Nucleus accumbens (tissue), 56 donors: ENCODE results near the gene PTOV1.

Experiments
- DNase-seq, 56 donors: peaks; one replicate each; lab custom pipeline; 2025; lab: John Stamatoyannopoulos, UW

Gene PTOV1

DNA sequence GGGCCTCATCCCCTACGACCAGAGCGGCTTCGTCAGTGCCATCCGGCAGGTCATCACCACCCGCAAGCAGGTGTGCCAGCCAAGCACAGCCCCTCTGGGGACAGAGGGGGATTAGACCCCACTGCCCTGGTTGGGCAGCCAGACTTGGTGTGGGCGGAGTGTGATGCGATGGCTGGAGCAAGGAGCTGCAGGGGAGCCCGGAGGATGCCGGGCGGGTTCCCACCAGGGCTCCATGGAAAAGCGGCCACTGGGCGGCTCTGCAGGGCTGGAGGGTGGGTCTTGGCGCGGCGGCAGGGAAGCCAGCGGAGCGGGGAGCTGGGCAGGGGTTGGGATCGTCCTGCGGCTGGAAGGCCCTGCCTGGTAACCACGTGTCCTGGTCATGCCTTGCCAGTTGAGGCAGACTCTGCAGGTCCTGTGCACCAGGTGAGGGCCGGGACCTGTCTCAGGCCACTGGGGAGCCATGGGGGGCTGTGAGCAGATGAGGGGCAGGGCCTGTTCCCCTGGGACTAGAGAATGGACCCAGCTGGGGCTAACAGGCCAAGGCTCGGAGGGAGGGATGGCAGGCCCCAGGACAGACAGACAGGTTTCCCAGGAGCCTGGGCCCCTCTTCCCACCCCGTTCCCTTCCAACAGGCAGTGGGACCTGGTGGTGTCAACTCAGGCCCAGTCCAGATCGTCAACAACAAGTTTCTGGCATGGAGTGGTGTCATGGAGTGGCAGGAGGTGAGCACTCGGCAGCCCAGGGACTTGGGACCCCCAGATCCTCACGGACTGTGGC, 6.3 kb downstream of the PTOV1 start:
- no peak for DNase-seq

DNA sequence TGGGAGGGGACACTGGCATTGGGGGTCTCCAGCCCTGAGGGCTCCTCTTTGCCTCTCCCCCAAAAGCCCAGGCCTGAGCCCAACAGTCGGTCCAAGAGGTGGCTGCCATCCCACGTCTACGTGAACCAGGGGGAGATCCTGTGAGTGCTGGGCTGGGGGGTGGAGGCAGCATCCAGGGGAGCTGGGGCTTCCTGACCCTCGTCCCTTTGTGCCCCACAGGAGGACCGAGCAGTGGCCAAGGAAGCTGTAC, 6.8 kb downstream of the PTOV1 start:
- no peak for DNase-seq

DNA sequence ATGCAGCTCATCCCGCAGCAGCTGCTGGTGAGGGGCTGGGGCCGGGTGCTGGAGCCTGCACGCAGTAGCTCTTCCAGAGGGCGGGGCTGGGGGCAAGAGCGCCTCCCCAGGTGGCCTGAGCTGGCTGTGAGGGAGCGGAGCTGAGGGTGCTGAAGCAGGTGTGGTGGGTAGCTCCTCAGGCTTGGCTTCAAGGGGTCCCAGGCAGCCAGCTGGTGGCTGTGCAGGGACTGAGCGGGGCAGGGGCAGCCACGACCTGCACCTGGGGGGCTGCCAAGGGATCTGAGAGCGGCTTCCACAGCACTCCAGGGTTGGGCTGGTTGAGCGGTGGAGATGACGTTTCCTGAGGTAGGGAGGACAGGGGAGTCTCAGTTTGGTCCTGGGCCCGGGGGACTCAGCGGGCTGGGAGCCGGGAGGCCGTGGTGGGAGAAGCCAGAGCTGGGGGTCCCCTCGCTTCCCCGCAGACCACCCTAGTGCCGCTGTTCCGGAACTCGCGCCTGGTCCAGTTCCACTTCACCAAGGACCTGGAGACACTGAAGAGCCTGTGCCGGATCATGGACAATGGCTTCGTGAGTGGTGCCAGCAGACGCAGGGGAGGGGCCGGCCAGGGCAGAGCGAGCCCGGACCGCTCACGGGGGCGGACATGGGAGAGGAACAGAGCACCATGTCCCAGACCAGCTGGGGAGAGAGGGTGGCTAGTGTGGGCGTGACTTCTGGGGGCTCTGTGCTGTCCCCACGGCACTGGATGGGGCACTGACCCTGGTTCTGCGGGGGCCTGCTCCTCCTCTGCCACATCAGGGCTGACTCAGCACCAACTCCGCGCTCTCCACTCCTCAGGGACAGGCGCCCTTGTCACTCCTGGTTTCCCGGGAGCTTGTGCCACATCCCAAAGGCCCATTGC, 7.4 kb downstream of the PTOV1 start:
- peak in 37 of 56 donors; percentile 6 to 69 (median 30) for DNase-seq

DNA sequence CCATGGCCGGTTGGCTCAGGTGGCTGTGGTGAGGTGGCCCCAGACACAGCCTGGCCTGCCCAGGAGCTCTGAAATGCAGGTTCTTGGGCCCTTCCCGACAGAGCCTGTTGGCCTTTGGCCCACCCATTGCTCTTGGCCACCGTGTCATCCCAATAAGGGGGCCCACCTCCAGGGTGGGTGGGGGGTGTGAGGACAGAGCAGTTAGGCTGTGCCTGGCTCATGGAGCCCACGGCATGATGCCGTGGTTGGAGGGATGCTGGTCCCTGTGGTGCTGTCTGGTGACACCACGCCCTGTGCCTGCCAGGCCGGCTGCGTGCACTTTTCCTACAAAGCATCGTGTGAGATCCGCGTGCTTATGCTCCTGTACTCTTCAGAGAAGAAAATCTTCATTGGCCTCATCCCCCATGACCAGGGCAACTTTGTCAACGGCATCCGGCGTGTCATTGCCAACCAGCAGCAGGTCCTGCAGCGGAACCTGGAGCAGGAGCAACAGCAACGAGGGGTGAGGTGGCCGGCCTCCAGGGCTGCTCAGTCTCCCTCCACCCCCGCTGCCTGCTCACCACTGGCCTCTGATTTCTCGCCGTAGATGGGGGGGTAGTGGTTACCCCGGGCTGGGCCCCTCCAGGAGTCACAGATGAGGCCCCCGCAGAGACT, 8.8 kb downstream of the PTOV1 start:
- DNase-seq, result no peak

DNA sequence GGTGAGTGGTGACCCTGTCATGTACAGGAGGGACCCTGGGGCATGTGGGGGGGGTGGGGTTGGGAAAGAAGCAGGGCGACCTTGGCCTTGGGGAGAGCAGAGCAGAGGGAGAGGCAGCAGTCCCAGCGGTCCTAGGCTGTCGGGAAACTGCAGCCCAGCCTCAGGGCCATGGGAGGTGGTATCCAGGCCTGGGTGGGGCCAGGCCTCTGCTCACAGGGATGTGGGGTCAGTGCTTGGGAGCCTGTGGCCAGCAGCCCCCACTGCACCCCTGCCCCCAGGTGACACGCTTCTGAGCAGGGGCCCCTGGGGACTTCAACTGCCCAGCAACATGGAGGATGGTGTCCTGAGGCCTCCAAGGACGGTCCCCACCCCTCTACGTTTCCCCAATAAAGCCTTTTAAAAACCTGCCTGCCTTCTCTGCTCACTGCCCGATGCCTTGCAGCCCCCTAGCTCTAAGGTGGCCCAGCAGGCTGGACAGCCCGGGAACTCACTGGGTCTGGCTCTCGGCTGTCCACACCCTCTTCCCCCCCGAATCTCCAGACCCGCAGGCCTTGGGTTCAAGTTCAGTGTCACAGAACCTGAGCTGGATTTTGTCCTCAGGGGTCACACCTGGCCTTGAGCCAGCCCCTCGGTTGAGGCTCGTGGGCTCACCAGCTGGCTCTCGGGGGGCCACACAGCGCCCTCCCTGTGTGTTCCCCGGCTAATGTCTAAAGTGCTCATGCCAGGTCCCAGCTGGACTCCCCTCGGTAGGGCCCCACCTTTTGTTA, 9.6 kb downstream of the PTOV1 start:
- no peak for DNase-seq

DNA sequence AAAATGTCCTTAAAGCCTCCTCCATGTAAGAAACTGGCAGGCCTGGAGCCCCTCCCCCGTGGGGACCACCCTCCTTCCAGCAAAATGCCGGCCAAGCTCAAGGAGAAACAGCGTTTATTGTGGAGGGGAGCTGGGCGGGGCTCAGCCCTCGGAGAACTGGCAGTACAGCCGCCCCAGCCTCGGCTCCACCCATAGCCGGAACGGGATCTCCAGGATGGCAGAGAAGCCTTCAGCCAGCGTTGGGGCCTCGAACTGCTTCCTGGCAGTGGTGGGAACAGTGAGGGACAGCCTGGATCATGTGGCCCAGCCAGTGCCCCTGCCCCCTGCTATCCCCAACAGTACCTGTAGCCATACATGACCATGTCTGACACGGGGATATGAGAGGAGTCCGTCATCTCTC, 10.1 kb downstream of the PTOV1 start:
- DNase-seq, result peak in 11 of 56 donors; percentile 8 to 61 (median 30)

DNA sequence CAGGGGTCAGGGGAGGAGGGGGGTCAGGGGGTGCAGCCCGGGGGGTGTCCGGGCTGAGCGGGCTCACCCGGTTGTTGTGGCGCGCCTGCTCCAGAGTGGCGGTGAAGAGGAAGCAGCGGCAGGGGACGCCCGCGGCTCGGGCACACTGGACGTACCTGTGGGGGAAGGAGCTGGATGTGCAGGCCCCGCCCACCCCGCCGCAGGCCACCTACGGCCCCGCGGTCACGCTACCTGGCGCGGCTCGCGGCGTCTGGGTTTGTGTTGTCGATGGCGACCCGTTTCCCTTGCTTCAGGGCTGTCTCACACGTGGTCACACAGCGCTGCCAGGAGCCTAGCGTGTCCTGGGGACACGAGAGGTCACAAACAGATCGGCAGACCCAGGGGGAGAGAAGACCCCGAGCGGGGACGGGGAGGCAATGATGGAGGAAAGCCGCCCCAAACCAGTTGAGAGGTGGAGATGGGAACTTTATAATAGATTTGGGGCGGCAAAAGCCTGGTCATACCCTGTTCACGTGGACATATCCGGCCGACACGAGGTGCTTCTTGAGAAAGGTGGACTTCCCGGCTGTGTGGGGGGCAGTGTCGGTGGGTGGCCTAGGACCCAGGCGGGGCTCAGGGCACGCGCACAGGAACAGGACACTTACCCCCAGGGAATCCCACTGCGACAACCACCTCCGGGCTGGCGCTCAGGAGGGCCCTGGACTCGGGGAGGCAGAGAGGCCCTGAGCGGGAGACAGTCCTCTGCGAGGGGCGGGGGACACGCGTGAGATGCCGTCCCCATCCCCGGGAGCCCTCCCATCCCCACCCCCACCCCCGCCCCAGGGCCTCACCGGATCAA, 10.8 kb downstream of the PTOV1 start:
- DNase-seq, result no peak

DNA sequence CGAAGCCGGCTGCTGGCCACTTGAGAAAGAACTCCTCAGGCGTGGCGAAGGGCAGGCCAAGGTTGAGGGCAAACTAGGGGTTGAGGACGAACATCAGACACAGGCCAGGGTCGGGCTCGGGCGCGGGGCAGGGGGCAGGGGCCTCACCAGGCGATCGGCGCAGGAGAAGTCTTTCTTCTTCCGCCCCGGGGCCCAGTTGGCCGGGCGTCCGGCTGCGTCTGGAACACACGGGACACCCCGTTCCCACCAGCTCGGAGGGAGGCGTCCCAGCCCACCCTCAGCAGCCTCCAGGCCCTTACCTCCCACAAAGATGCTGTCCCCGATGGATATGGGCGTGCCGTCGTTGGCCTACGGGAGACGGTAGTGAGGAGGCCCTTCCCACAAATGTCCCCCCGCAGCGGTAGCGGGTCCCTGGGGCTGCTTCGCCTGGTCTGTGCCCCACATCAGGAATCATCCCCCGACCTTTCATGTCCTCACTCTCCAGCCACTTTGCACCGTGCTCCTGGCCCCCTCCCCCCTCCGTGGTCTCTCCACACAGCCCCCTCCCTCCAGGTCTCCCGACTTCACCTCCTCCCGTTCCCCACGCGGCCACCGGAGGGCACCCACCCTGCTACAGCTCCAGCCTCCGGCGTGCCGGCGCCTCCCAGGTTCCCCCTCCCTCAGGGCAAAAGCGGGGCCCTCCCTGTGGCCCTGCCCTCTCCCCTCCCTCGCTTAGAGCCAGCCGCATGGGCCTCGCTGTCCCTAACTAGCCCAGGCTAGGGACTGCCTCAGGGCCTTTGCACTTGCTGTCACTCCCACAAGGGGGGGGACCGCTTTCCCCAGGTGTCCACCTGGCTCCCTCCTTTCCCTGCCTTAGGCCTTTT, 11.7 kb downstream of the PTOV1 start:
- DNase-seq, result no peak

DNA sequence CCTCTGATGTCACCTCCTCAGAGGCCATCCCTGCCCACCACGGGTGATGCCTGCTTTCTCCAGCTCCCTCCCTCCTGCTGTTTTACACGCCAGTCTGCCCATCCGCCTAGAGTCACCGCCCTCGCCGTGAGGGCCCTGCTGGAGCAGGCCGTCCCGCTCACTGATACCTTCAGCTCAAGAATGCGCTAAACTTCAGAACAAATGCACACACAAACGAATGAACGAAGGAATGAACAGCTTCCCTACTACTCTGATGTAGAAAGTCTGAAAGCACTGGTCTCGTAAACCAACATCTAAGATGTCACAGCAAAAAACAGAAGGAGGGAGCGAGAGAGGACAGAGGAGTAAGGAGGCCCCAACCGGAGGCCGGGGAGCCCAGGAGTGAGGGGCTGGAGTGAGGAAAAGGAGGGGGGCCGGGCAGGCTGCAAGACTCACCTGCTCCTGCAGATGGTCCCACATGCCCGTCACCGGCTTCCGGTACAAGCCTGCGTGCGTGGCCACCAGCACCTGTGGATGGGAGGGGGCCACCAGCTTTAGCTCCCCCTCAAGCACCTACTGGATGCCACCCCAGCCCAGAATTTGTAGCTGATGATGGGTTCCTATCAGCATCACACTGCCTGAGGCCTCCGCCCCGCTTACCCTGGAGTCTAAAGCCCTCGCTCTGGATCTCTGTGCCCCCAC, 12.4 kb downstream of the PTOV1 start:
- no peak for DNase-seq

DNA sequence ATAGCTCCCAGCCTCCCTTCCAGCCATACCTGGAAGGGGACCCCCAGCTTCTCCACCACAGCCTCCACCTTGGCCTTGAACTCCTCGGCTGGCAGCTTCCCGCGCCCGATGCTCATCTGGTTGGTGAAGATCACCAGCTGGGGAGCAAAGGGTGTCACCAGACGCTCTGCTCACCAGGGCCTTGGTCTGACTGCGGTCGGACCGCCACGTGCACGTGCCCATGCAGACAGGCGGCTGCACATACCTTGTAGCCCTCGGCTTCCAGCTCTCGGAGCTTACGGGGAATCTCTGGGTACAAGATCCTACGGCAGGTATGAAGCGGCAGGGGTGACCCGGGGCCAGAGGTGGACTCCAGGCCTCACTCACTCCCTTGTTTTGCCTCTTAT, 13.0 kb downstream of the PTOV1 start:
- DNase-seq, result no peak

DNA sequence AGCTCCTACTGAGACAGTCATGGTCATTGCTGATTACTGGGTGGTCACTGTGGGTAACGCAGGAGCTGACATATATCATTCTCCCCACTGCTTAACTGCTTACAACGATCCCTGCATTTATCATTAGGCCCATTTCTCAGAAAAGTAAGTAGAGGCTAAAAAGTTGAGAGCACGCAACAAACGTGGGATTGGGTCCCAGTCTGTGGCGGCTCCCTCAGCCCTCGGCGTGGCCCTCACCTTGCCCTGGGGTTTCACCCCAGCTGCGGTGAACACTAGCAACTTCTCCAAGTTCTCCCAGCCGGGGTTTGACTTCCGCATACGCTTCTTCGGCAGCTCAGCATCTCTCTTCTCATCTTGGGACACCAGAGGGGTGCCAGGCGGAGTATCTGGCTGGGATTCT, 13.9 kb downstream of the PTOV1 start:
- no peak for DNase-seq

DNA sequence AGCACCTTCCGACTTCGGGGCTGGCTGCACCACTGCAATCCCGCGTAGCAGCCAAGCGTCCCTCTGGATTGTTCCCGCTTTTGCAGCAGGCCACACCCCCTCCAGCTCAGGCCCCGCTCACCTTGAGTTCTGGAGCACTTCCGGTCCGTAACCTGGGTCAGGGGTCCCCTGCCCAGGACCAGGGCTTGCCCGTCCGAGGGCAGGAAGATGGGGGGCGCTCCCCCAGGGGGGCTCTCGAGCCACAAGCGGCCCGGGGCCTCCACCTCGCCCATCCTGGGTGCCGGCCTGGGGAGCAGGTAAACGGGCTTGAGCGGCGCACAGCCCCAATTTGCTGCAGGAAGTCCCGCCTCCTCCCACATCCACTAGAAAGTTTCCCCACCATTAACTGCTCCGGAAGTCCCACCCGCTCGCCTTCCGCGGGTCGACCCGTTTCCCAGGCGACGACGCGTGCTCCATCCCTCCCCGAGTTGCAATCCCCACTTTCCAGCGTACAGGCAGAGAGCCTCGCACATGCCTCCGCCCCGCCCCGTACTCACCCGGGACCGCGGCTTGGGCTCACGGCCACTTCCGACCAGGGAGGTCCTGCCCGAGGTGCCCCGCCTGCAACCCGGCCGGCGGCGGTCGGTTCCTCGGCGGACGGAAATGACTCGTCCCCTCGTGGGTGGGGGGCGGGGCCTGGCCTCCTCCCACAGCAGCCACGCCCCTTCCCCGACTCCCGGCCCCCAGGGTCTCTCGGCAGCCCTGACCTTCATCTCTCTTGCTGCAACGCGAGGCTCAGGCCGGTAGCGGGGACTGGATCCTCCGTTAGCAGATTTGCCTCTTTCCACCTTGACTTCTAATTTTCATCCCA, 16.2 kb downstream of the PTOV1 start, which contains the start of gene PNKP:
Gene PNKP (minus strand): TSS at position 644 of the 850 bp plus-strand sequence. CDS start 372 bp downstream, at position 272.
- peak; percentile 64 to 99 (median 92) for DNase-seq

DNA sequence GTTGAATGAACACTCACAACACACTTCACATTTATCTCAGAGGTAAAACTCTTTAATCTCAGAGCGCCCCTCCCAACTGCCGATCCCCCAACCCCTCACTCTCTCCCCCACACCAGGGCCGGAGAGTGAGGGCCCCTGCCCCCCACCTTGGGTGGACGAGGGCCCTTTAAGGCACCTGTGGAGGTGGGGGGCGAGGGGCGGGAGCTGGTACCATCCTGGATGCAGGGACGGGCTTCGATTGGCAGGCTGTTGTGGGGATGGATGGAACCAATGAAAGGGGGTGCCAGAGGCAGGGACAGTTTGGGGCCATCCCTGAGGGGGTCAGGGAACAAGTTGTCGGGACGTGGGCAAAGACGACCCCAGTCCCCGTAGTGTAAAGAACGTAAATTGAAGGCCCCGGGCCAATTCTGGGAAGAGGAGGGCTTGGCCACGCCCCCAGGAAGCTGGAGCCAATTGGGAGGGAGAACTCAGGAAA, 18.1 kb downstream of the PTOV1 start:
- peak in 4 of 56 donors; percentile 67 to 97 (median 84) for DNase-seq

DNA sequence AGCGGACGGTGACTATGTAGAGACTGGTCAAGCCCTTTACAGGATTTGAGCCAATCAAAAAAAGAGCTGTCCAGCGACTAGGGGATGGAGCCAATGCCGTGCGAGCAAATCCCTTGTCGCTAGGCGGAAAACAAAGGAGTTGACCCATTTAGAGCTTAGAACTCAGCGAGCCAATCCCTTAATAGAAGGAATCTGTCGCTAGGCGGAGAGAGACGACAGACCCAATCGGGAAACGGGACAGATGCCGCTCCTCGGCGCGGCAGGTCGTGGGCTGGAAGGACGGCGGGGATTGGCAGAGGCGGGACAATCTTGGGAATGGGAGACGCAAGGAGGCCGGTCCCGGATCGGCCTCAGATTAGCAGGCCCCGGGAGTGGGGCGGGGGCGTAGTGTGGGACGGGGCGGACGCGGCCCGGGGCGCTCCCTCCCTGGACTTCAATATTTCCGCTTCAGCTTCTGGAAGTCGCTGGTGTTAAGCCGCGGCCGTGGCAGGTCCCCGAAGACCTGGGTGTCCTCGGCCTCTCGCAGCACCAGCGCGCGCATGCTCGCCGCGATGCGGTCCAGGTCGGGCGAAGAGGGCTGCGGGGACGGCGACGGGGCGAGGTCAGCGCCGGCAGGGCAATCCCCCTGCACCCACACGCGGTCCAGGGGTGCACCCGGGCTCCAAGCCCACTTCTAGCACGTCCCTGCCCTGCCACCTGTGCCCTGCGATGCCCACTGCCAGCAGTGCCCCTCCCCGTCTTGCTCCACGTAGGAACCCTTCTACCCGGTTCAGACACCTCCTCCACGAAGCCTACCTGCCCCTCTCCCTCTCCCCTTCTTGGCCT, 18.7 kb downstream of the PTOV1 start:
- DNase-seq, result peak; percentile 89 to 100 (median 98)

DNA sequence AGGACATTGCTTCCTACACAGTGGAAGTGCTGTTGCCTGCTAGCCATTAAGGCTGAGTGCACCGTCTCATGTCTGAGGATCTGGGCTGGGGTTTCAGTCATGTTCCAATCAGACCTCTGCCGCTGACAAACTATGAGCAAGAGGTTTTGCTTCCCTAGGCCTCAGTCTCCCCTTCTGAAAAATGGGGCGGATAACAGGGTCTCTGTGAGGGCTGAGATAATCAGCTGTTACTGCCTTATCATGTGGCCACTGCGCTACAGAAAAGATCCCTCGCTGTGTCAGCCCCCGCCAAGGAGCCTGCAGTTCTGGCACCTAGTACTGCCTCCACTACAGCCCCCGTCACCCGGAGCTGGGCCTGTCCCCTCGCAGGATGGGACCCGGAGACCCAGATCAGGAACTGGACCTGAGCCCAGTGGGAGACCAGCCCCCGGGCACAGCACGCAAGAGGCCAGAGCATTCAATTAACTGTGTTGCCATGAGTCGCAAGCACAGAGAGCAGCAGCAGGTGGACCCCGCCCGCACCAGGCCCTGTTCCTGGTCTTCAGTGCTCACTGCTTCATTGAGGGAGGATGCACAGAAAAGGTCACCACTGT, 19.4 kb downstream of the PTOV1 start:
- peak in 1 of 56 donors; percentile 7 for DNase-seq
